HG02852 (cell line): Measurements from ENCODE around the gene OSM.
A peak's percentile ranks its signal among the peaks of the same experiment; 100 is the strongest.

Experiments
- ATAC-seq: cut with Tn5 transposase; IDR thresholded peaks from one replicate; pipeline ENCODE4 v1.9.1; 2021; ENCODE audit warnings: mild to moderate bottlenecking, moderate library complexity; ENCODE audit not compliant: unreplicated experiment

OSM gene

GRCh38 chr22:30266445-30267381 lies at the start of gene OSM:
Gene OSM (minus strand): TSS chr22:30266851. CDS start chr22:30266799, 52 bp downstream.
- ATAC-seq: no peak

GRCh38 chr22:30315962-30316576 lies 49.4 kb upstream of the OSM start:
- no peak for ATAC-seq

GRCh38 chr22:30314915-30315314 lies 48.3 kb upstream of the OSM start:
- peak; percentile 43 for ATAC-seq

GRCh38 chr22:30313527-30314363 lies 47.1 kb upstream of the OSM start:
- ATAC-seq: no peak

- ATAC-seq: no peak
Measured at GRCh38 chr22:30312053-30312452, 45.4 kb upstream of the OSM start.

GRCh38 chr22:30310881-30311771 lies 44.5 kb upstream of the OSM start:
- ATAC-seq: no peak

- peak; percentile 37 for ATAC-seq
Measured at GRCh38 chr22:30309951-30310741, 43.5 kb upstream of the OSM start.

GRCh38 chr22:30308518-30309230 lies 42.0 kb upstream of the OSM start:
- peak; percentile 46 for ATAC-seq

GRCh38 chr22:30308093-30308492 lies 41.4 kb upstream of the OSM start:
- no peak for ATAC-seq

- no peak for ATAC-seq
Measured at GRCh38 chr22:30307041-30307574, 40.5 kb upstream of the OSM start.

GRCh38 chr22:30306627-30307011 lies 40.0 kb upstream of the OSM start:
- no peak for ATAC-seq

- no peak for ATAC-seq
Measured at GRCh38 chr22:30305906-30306626, 39.4 kb upstream of the OSM start.

GRCh38 chr22:30305519-30305905 lies 38.9 kb upstream of the OSM start:
- no peak for ATAC-seq

- no peak for ATAC-seq
Measured at GRCh38 chr22:30304495-30305244, 38.0 kb upstream of the OSM start.

- ATAC-seq: no peak
Measured at GRCh38 chr22:30302810-30303138, 36.1 kb upstream of the OSM start.

- no peak for ATAC-seq
Measured at GRCh38 chr22:30301995-30302809, 35.6 kb upstream of the OSM start.

GRCh38 chr22:30299322-30299721 lies 32.7 kb upstream of the OSM start:
- ATAC-seq: no peak
